ENCODE results near the gene LCT.

LCT gene

GRCh38 chr2:135829378-135830135 lies 7.4 kb downstream of the LCT start:
- no peaks in the 10 kb centered on the region for H3K9me3 ChIP-seq (ENCODE audit: insufficient read depth, low read depth, low read length)
- no peaks in the 10 kb centered on the region for H3K4me1 ChIP-seq (ENCODE audit: insufficient read depth, low read length)
- H3K4me3 ChIP-seq (ENCODE audit: low read length), result no peak overlapping the region
- no peak overlapping the region for H3K9ac ChIP-seq (ENCODE audit: low read depth, low read length)
- no peak overlapping the region for H3K27ac ChIP-seq (ENCODE audit: low read length)
- no peaks in the 10 kb centered on the region for H3K27me3 ChIP-seq (ENCODE audit: insufficient read depth, low read length)
- no peaks in the 10 kb centered on the region for H3K36me3 ChIP-seq (ENCODE audit: insufficient read depth, low read depth, low read length)

GRCh38 chr2:135826544-135826943 lies 10.4 kb downstream of the LCT start:
- H3K27ac ChIP-seq (ENCODE audit: low read length), result no peak overlapping the region
- H3K4me1 ChIP-seq (ENCODE audit: insufficient read depth, low read length), result no peaks in the 10 kb centered on the region
- no peak overlapping the region for H3K4me3 ChIP-seq (ENCODE audit: low read length)
- no peaks in the 10 kb centered on the region for H3K36me3 ChIP-seq (ENCODE audit: insufficient read depth, low read depth, low read length)
- H3K27me3 ChIP-seq (ENCODE audit: insufficient read depth, low read length), result no peaks in the 10 kb centered on the region
- H3K9me3 ChIP-seq (ENCODE audit: insufficient read depth, low read depth, low read length), result no peaks in the 10 kb centered on the region
- no peak overlapping the region for H3K9ac ChIP-seq (ENCODE audit: low read depth, low read length)

DNA sequence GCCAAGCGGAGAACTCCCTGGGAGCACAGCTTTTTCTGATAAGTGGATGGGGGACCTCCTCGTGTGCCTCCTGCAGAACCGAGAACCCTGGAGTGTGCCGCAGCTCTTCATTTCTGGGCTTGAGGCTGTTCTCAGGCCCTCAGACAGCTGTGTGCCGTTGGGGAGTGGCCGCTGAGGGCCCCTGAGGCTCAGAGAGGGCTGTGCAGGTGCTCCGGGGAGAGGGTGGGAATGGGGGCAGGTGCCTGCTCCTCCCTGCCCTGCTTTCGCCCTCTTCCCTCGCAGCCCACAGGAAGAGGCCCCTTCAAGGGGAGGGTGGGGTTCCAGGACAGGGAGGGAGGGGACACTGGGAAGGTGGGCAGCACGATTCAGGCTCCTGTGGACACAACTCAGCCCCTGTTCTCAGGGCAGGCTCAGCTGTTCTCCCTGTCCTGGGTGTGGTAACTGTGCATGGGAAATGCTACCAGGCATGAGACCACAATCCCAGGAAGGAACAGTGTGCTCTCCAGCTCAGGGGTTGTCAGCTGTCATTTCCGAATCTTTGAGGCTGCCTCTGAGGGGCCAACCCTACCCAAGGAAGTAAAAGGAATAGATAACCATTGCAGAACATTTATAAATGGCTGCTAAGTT lies 11.3 kb downstream of the LCT start:
- H3K27me3 ChIP-seq (ENCODE audit: insufficient read depth, low read length), result no peaks in the 10 kb centered on the region
- H3K9me3 ChIP-seq (ENCODE audit: insufficient read depth, low read depth, low read length), result no peaks in the 10 kb centered on the region
- H3K4me1 ChIP-seq (ENCODE audit: insufficient read depth, low read length), result no peaks in the 10 kb centered on the region
- no peaks in the 10 kb centered on the region for H3K36me3 ChIP-seq (ENCODE audit: insufficient read depth, low read depth, low read length)
- H3K27ac ChIP-seq (ENCODE audit: low read length), result no peak overlapping the region
- no peak overlapping the region for H3K4me3 ChIP-seq (ENCODE audit: low read length)
- no peak overlapping the region for H3K9ac ChIP-seq (ENCODE audit: low read depth, low read length)

GRCh38 chr2:135825131-135825530 lies 11.9 kb downstream of the LCT start:
- Histone ChIP-seq H3K9ac (ENCODE audit: low read depth, low read length) (no peak overlapping the region), H3K27me3 (ENCODE audit: insufficient read depth, low read length) (no peaks in the 10 kb centered on the region), H3K36me3 (ENCODE audit: insufficient read depth, low read depth, low read length) (no peaks in the 10 kb centered on the region), H3K27ac (ENCODE audit: low read length) (no peak overlapping the region), H3K4me3 (ENCODE audit: low read length) (no peak overlapping the region), H3K9me3 (ENCODE audit: insufficient read depth, low read depth, low read length) (no peaks in the 10 kb centered on the region), H3K4me1 (ENCODE audit: insufficient read depth, low read length) (no peaks in the 10 kb centered on the region)

DNA sequence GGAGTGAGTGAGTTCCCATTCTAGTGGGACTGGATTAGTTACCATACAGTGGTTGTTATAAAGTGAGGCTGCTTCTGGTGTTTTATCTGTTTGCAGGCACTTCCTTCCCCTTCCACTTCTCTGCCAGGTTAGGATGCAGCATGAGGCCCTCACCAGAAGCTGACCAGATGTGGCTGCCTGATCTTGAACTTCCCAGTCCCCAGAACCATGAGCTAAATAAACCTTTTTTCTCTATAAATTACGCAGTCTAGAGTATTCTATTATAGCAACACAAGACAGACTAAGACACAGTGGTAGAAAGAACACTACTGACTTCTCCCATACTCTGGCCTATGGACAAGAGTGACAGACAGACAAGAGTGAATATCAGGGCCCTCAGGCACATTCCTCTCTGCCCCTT lies 14.1 kb downstream of the LCT start:
- Histone ChIP-seq H3K4me3 (ENCODE audit: low read length) (no peak overlapping the region), H3K9me3 (ENCODE audit: insufficient read depth, low read depth, low read length) (no peaks in the 10 kb centered on the region), H3K36me3 (ENCODE audit: insufficient read depth, low read depth, low read length) (no peaks in the 10 kb centered on the region), H3K27me3 (ENCODE audit: insufficient read depth, low read length) (no peaks in the 10 kb centered on the region), H3K9ac (ENCODE audit: low read depth, low read length) (no peak overlapping the region), H3K4me1 (ENCODE audit: insufficient read depth, low read length) (no peaks in the 10 kb centered on the region), H3K27ac (ENCODE audit: low read length) (no peak overlapping the region)

GRCh38 chr2:135821190-135821589 lies 15.8 kb downstream of the LCT start:
- Histone ChIP-seq H3K27me3 (ENCODE audit: insufficient read depth, low read length) (no peaks in the 10 kb centered on the region), H3K4me3 (ENCODE audit: low read length) (no peak overlapping the region), H3K4me1 (ENCODE audit: insufficient read depth, low read length) (no peaks in the 10 kb centered on the region), H3K36me3 (ENCODE audit: insufficient read depth, low read depth, low read length) (no peaks in the 10 kb centered on the region), H3K27ac (ENCODE audit: low read length) (no peak overlapping the region), H3K9me3 (ENCODE audit: insufficient read depth, low read depth, low read length) (no peaks in the 10 kb centered on the region), H3K9ac (ENCODE audit: low read depth, low read length) (no peak overlapping the region)

GRCh38 chr2:135820003-135820618 lies 16.9 kb downstream of the LCT start:
- no peak overlapping the region for H3K4me3 ChIP-seq (ENCODE audit: low read length)
- H3K9me3 ChIP-seq (ENCODE audit: insufficient read depth, low read depth, low read length), result no peaks in the 10 kb centered on the region
- no peaks in the 10 kb centered on the region for H3K27me3 ChIP-seq (ENCODE audit: insufficient read depth, low read length)
- H3K36me3 ChIP-seq (ENCODE audit: insufficient read depth, low read depth, low read length), result no peaks in the 10 kb centered on the region
- H3K9ac ChIP-seq (ENCODE audit: low read depth, low read length), result no peak overlapping the region
- H3K27ac ChIP-seq (ENCODE audit: low read length), result no peak overlapping the region
- no peaks in the 10 kb centered on the region for H3K4me1 ChIP-seq (ENCODE audit: insufficient read depth, low read length)

- Histone ChIP-seq H3K27ac (ENCODE audit: low read length) (no peak overlapping the region), H3K36me3 (ENCODE audit: insufficient read depth, low read depth, low read length) (no peaks in the 10 kb centered on the region), H3K27me3 (ENCODE audit: insufficient read depth, low read length) (no peaks in the 10 kb centered on the region), H3K4me3 (ENCODE audit: low read length) (no peak overlapping the region), H3K9me3 (ENCODE audit: insufficient read depth, low read depth, low read length) (no peaks in the 10 kb centered on the region), H3K9ac (ENCODE audit: low read depth, low read length) (no peak overlapping the region), H3K4me1 (ENCODE audit: insufficient read depth, low read length) (no peaks in the 10 kb centered on the region)
These were observed 17.9 kb downstream of the LCT start for GRCh38 chr2:135818937-135819610.

- H3K9me3 ChIP-seq (ENCODE audit: insufficient read depth, low read depth, low read length), result no peaks in the 10 kb centered on the region
- no peak overlapping the region for H3K27ac ChIP-seq (ENCODE audit: low read length)
- H3K9ac ChIP-seq (ENCODE audit: low read depth, low read length), result no peak overlapping the region
- H3K27me3 ChIP-seq (ENCODE audit: insufficient read depth, low read length), result no peaks in the 10 kb centered on the region
- no peak overlapping the region for H3K4me3 ChIP-seq (ENCODE audit: low read length)
- H3K4me1 ChIP-seq (ENCODE audit: insufficient read depth, low read length), result no peaks in the 10 kb centered on the region
- no peaks in the 10 kb centered on the region for H3K36me3 ChIP-seq (ENCODE audit: insufficient read depth, low read depth, low read length)
These were observed 19.0 kb downstream of the LCT start for GRCh38 chr2:135817951-135818350.

DNA sequence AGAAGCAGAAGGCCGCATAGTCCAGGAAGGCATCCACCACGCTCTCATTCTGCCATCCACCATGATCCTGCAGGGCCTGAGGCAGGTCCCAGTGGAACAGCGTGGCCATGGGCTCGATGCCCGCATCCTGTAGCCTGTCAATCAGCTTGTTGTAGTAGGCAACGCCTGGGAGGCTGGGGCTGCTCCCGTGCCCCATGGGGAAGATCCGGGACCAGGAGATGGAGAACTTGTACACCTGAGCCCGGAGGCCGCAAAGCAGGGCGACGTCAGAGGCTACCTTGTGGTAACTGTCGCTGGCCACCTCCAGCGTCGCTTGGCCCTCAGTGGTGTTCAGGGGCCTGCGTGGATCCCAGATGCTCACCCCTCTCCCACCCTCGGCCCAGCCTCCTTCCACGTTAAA lies 19.5 kb downstream of the LCT start:
- H3K4me3 ChIP-seq (ENCODE audit: low read length), result no peak overlapping the region
- no peaks in the 10 kb centered on the region for H3K27me3 ChIP-seq (ENCODE audit: insufficient read depth, low read length)
- H3K9me3 ChIP-seq (ENCODE audit: insufficient read depth, low read depth, low read length), result no peaks in the 10 kb centered on the region
- no peak overlapping the region for H3K27ac ChIP-seq (ENCODE audit: low read length)
- no peaks in the 10 kb centered on the region for H3K4me1 ChIP-seq (ENCODE audit: insufficient read depth, low read length)
- H3K36me3 ChIP-seq (ENCODE audit: insufficient read depth, low read depth, low read length), result no peaks in the 10 kb centered on the region
- H3K9ac ChIP-seq (ENCODE audit: low read depth, low read length), result no peak overlapping the region

- Histone ChIP-seq H3K4me3 (ENCODE audit: low read length) (no peak overlapping the region), H3K27ac (ENCODE audit: low read length) (no peak overlapping the region), H3K4me1 (ENCODE audit: insufficient read depth, low read length) (no peaks in the 10 kb centered on the region), H3K9ac (ENCODE audit: low read depth, low read length) (no peak overlapping the region), H3K36me3 (ENCODE audit: insufficient read depth, low read depth, low read length) (no peaks in the 10 kb centered on the region), H3K27me3 (ENCODE audit: insufficient read depth, low read length) (no peaks in the 10 kb centered on the region), H3K9me3 (ENCODE audit: insufficient read depth, low read depth, low read length) (no peaks in the 10 kb centered on the region)
These were observed 21.7 kb downstream of the LCT start for GRCh38 chr2:135815269-135815668.

Data from iPS-20b (cell line).